WTC11 (cell line): Measurements from ENCODE around the gene RPE.

Source experiments
- ATF2 ChIP-seq: sonication (generic); formaldehyde crosslinking; IDR thresholded peaks from 2 replicates; pipeline ENCODE4 v1.8.1; 2022; ENCODE audit warnings: low read depth, missing genetic modification reagents, borderline replicate concordance
- GABPB1 ChIP-seq: sonication (generic); formaldehyde crosslinking; IDR thresholded peaks from 2 replicates; pipeline ENCODE4 v1.8.1; 2023; ENCODE audit warnings: mild to moderate bottlenecking, missing genetic modification reagents
- MAX ChIP-seq: sonication (generic); formaldehyde crosslinking; IDR thresholded peaks from 2 replicates; pipeline ENCODE4 v1.8.0; 2022; ENCODE audit warnings: mild to moderate bottlenecking, missing genetic modification reagents
- USF2 ChIP-seq: sonication (generic); formaldehyde crosslinking; IDR thresholded peaks from 2 replicates; pipeline ENCODE4 v1.8.1; 2023; ENCODE audit warnings: mild to moderate bottlenecking, missing genetic modification reagents, moderate library complexity
- ZNF138 ChIP-seq: sonication (generic); formaldehyde crosslinking; conservative IDR thresholded peaks from 2 replicates; pipeline ENCODE4 v1.8.1; 2022; ENCODE audit warnings: mild to moderate bottlenecking, moderate library complexity, missing genetic modification reagents
- ZNF317 ChIP-seq: sonication (generic); formaldehyde crosslinking; IDR thresholded peaks from 2 replicates; pipeline ENCODE4 v1.8.1; 2023; ENCODE audit warnings: low read depth, mild to moderate bottlenecking, moderate library complexity, missing genetic modification reagents, borderline replicate concordance

- TF ChIP-seq ZNF138 (CRISPR knock-in tag) (no peak), ZNF317 (CRISPR knock-in tag) (no peak), ATF2 (no peak), MAX (CRISPR knock-in tag) (no peak), GABPB1 (no peak), USF2 (CRISPR knock-in tag) (no peak)
Observed at GRCh38 chr2:209969692-209970091, 32.7 kb upstream of the RPE start.
